AG10803 (cell line): ENCODE measurements around the gene CRAMP1.
A peak's percentile ranks its signal among the peaks of the same experiment; 100 is the strongest.

Experiments
- DNase-seq: peaks from one replicate; pipeline ENCODE4 v3.0.0; 2010; ENCODE audit warnings: low read depth
- H3K4me3 ChIP-seq: 2 replicates; pipeline ENCODE4 v1.5.1; 2011; ENCODE audit warnings: mild to moderate bottlenecking, low read length, control low read depth
- TF ChIP-seq, protein P1 (sequence below): conservative IDR thresholded peaks from 2 replicates; pipeline ENCODE4 v1.5.1; 2011; ENCODE audit warnings: mild to moderate bottlenecking, low read length, control low read depth, inconsistent platforms

Gene CRAMP1, protein sequence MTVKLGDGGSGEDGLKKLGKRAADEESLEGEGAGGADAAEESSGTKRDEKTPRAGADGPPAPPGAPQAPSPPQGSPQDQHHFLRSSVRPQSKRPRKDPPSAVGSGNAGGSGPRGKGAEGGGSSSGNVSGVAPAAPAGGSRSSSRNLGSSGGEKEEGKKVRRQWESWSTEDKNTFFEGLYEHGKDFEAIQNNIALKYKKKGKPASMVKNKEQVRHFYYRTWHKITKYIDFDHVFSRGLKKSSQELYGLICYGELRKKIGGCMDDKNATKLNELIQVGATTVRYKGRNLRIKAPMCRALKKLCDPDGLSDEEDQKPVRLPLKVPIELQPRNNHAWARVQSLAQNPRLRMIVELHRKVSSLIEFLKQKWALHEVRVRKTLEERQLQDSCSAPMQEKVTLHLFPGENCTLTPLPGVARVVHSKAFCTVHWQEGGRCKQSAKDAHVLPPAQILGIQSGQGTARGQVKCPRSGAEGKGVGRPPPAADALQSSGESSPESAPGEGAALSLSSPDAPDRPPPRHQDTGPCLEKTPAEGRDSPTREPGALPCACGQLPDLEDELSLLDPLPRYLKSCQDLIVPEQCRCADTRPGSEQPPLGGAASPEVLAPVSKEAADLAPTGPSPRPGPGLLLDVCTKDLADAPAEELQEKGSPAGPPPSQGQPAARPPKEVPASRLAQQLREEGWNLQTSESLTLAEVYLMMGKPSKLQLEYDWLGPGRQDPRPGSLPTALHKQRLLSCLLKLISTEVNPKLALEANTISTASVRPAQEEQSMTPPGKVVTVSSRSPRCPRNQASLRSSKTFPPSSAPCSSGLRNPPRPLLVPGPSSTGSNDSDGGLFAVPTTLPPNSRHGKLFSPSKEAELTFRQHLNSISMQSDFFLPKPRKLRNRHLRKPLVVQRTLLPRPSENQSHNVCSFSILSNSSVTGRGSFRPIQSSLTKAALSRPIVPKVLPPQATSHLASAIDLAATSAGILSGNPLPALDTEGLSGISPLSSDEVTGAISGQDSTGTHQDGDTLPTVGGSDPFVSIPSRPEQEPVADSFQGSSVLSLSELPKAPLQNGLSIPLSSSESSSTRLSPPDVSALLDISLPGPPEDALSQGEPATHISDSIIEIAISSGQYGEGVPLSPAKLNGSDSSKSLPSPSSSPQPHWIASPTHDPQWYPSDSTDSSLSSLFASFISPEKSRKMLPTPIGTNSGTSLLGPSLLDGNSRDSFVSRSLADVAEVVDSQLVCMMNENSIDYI (N-terminal part only)

DNA sequence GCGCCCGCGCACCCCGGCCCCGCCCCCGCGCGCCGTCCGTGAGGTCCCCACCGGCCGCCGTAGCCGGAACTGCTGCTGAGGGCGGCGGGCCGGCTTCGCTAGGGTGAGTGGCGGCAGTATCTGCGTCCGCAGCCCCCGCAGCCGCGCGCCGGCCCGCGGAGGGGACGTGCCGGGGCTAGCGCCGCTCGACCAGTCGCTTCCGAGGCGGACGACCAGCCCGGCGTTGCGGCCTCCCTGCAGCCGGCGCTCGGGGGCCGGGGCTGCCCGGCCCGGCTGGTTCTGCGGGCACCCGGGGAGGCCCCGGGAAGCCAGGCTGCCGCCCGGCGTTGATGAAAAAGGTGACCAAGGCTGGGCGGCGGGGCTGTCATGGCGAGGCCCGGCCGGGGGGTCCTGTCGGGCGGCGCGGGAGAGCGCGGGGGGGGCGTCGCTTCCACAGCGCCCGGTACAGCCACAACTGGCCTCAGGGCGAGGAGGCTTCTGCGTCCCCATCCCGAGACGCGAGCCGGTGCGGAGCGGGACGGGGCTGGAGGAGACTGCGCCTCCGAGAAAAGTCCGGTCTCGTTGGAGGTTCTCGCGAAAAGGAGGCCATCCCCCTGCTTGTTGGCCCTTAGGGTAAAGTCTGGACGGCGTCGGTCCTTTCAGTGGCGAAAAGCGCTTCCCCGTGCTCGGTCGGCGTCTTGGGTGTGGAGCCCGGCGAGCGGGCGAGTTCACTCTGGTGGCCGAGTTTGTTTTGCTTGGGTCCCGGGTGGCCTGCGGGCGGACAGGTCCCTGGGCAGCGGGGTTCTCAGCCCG is at the start of gene CRAMP1:
TSS of gene CRAMP1 (plus strand) at position 41 of the 792 bp plus-strand sequence. CDS start 2,280 bp downstream, outside the sequence.
- H3K4me3 ChIP-seq: peak within 1 kb of the TSS; percentile 88
- no peak for DNase-seq
- TF ChIP-seq, protein P1, sequence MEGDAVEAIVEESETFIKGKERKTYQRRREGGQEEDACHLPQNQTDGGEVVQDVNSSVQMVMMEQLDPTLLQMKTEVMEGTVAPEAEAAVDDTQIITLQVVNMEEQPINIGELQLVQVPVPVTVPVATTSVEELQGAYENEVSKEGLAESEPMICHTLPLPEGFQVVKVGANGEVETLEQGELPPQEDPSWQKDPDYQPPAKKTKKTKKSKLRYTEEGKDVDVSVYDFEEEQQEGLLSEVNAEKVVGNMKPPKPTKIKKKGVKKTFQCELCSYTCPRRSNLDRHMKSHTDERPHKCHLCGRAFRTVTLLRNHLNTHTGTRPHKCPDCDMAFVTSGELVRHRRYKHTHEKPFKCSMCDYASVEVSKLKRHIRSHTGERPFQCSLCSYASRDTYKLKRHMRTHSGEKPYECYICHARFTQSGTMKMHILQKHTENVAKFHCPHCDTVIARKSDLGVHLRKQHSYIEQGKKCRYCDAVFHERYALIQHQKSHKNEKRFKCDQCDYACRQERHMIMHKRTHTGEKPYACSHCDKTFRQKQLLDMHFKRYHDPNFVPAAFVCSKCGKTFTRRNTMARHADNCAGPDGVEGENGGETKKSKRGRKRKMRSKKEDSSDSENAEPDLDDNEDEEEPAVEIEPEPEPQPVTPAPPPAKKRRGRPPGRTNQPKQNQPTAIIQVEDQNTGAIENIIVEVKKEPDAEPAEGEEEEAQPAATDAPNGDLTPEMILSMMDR: no peak

DNA sequence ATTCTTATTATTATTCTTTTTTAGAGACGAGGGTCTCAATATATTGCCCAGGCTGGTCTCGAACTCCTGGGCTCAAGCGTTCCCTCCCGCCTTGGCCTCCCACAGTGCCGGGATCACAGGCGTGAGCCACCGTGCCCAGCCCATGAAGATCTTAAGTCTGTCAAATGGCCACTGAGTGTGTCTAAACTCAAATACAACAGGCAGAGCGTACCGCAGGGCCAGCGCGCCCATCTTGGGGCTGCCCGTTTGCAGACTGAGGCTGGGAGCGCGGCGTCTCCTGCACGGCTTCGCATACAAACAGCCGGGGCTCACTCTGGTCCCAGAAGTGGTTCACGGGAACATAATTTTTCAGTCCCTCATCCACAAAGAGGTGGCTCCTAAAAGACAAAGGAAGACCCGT is 48.4 kb upstream of the CRAMP1 start:
- TF ChIP-seq, protein P1: no peak
- no peak overlapping the region for H3K4me3 ChIP-seq
- no peak for DNase-seq

DNA sequence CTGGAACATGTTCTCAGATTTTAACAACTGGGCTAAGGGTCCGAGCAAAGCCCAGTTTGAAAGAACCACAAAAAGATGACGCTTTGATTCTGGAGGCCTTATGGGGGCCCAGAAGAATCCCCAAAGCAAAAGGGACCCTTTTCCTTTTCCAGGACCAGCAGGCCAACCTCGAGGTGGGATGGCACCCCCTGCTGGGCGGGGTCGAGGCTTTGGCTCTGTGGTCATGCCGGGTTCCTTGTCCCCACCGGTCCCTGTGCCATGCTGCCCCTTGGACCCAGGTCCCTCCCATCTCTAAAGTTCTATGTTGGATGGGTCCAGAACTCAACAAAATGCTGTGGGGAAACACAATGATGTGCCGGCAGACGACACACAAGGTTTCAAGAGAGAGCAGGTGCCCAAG is 47.8 kb upstream of the CRAMP1 start:
- H3K4me3 ChIP-seq: no peak overlapping the region
- TF ChIP-seq, protein P1: peak; percentile 18

DNA sequence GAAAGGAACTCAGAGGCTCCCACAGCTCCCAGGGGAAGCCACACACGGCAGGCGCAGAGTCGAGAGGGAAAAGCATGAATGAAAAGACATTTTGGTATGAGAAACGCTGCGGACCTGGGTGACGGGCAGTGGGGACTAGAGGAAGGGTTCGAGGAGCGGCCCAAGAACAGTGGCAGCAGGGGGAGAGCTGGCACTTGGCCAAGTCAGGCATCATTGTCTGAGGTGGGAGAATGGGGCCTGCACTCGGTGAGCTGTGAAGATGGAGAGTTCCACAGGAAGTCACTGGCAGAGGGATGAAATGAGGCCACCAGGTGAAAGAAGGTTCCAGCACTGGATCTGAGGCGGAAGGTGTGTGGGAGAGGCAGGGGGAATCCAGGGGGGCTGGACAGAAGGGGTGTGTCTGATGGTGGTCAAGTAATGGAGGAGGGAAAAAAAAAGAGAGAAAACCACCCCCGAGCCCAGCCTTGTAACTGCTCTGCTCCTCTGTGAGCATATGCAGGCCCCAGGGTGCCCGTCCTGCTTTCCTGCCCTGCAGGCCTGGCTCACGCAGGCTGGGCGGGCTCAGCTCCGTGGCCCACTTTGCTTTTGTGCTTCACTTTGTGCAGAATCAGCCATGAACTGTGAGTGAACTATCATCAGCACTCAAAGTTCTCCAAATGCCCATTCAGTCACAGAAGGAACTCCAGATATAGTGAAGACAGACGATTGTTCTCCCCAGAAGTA is 46.9 kb upstream of the CRAMP1 start:
- no peak overlapping the region for H3K4me3 ChIP-seq
- TF ChIP-seq, protein P1: no peak
- no peak for DNase-seq

More for the DNA sequence above, 47.8 kb upstream of the CRAMP1 start:
- DNase-seq: no peak

DNA sequence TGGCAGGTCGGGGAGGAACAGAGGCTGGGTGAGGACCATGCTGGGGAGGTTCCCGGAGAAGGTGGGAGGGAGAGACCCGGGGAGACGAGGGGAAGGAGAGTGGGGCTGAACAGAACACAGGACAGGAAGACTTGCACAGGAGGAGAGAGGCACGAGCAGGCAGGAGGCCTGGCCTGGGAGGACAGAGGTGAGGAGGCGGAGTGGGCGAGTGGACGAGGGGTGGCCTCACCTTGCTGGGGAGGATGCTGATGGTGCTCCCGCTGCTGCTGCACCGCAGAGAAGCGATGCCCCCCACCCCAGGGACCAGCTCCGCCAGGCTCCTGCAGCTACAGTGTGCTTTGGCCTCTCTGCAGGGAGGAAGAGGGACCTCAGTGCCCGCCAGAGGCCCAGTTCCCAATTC is 44.2 kb upstream of the CRAMP1 start:
- no peak overlapping the region for H3K4me3 ChIP-seq
- TF ChIP-seq, protein P1: no peak

More for the DNA sequence above, 44.2 kb upstream of the CRAMP1 start:
- no peak for DNase-seq
